Neuron (in vitro differentiated cells): ENCODE measurements around the gene GRM4.
A peak's percentile ranks its signal among the peaks of the same experiment; 100 is the strongest.

Experiments
- H2AFZ ChIP-seq: one replicate; pipeline ENCODE4 v1.6.1; 2013; ENCODE audit warnings: low read depth, mild to moderate bottlenecking, inconsistent platforms, low read length, moderate library complexity
- H3K27me3 ChIP-seq: one replicate; pipeline ENCODE4 v1.6.1; 2013; ENCODE audit warnings: low read length; ENCODE audit not compliant: insufficient read depth
- H3K36me3 ChIP-seq: one replicate; pipeline ENCODE4 v1.6.1; 2013; ENCODE audit warnings: low read length; ENCODE audit not compliant: insufficient read depth
- H3K4me1 ChIP-seq: one replicate; pipeline ENCODE4 v1.6.1; 2013; ENCODE audit warnings: low read length; ENCODE audit not compliant: insufficient read depth
- H3K4me3 ChIP-seq: 2 replicates; pipeline ENCODE4 v1.5.1; 2013; ENCODE audit warnings: mild to moderate bottlenecking, low read length, moderate library complexity
- H3K9me3 ChIP-seq: one replicate; pipeline ENCODE4 v1.6.1; 2013; ENCODE audit warnings: low read length

Gene GRM4

DNA sequence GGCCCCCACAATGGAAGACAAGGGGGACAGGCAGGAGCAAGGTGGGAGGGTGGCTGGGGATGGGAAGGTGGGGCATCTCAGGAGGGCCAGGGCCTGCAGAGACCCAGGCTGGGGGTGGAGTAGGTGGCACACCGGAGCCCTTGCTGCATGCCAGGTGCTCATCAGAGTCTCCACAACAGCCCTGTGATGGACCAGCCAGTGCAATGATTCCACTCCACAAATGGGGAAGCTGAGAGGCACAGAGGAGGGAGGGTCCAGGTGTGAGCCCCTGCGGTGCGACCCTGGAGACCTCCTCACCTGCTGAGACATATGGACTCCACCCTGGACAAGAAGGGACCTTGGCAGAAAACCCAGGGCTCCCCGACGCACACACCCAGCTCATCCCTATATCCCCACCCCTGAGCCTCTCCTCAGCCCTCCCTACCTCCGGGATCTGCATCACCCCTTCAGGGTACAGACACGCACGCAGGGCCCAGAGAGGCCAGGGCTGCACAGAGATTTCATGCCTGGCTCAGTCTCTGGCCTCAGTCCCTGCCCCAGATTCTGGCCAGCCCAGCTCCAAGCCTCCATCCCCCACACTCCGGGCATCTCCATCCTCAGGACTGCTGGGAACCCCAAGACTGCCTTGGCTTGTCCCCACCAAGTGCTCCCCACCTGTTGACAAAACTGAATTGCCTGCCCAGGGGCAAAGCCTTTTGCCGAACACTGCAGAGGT, 7.1 kb upstream of the GRM4 start:
- Histone ChIP-seq H3K4me3 (no peak overlapping the region), H2AFZ (no peak overlapping the region), H3K36me3 (no peaks in the 10 kb centered on the region), H3K27me3 (peaks cover 65% of the 10 kb centered on the region), H3K9me3 (no peaks in the 10 kb centered on the region), H3K4me1 (peaks cover 7% of the 10 kb centered on the region)

DNA sequence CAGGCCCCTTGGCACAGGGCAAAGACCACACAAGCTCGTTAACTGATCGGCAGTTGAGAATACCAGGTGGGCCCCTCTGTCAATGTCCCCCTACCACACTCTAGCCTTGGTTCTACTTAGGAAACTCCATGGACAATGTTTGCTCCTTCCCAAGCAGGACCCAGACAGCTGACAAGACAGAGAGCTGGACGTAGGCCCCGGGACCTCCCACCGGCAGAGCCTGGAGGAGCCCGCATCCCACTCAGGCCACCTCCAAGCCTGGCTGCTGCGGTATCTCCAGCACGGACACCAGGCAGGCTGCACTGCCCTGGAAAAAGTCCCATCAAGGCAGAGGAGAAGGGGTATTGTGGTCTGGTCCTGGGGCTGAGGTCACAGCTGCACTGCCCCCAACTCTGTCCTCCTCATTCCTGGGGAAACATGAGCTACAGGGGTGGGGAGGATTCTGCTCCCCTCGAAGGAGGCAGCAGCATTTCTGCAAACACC, 6.2 kb upstream of the GRM4 start:
- Histone ChIP-seq H3K4me1 (peaks cover 7% of the 10 kb centered on the region), H2AFZ (no peak overlapping the region), H3K4me3 (no peak overlapping the region), H3K36me3 (no peaks in the 10 kb centered on the region), H3K27me3 (peaks cover 69% of the 10 kb centered on the region), H3K9me3 (no peaks in the 10 kb centered on the region)

GRCh38 chr6:34151321-34152041, 5.6 kb upstream of the GRM4 start:
- Histone ChIP-seq H2AFZ (no peak overlapping the region), H3K9me3 (no peaks in the 10 kb centered on the region), H3K4me1 (peaks cover 7% of the 10 kb centered on the region), H3K4me3 (no peak overlapping the region), H3K27me3 (peaks cover 74% of the 10 kb centered on the region), H3K36me3 (no peaks in the 10 kb centered on the region)

DNA sequence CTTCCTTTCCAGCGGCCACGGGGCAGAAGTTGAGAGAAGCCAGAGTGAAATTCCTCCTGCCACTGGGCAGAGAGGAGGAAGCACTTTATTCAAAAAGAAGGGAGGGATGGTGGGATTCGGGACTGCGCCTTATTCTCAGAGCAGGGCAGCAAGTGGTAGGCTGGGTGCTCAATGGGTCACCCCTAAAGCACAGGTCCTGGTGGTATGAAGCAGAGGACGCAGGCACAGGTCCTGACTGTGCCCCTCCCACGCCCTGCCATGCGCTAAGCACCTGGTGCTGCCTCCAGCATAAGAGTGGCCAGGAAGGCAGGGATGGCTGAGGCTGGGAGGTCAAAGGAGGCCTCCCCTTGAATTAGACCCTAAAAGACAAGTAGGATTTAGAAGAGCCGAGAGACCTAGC, 4.9 kb upstream of the GRM4 start:
- Histone ChIP-seq H3K4me3 (no peak overlapping the region), H3K36me3 (no peaks in the 10 kb centered on the region), H3K4me1 (peaks cover 7% of the 10 kb centered on the region), H3K9me3 (no peaks in the 10 kb centered on the region), H3K27me3 (peaks cover 78% of the 10 kb centered on the region), H2AFZ (no peak overlapping the region)

DNA sequence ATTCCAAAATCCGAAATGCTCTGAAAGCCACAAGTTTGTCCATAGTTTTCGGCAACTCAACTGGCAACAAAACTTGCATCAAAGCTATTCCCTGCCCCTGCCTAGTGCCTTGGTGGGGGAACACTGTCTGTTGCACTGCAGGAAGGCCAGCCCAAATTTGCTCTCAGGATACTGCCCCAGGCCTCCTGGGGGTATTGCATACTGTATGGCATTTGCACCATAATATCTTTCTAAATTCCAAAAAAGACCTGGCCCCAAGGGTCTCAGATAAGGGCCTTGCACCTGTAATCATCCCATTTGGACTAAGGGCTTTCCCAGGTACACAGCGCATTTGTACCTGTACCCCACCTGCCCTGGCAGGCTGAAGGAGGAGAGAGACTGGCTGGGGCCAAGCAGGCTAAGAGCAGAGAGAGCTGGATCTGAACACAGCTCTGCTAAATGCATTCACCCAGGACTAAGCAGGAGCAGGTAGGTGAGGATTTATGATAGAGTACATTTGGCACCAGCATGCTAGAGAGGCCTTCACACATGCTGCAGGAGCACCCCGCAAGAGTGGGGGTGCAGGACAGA, 4.0 kb upstream of the GRM4 start:
- Histone ChIP-seq H3K9me3 (no peaks in the 10 kb centered on the region), H2AFZ (no peak overlapping the region), H3K36me3 (no peaks in the 10 kb centered on the region), H3K27me3 (peaks cover 86% of the 10 kb centered on the region), H3K4me3 (no peak overlapping the region), H3K4me1 (peaks cover 7% of the 10 kb centered on the region)

GRCh38 chr6:34149452-34149810, 3.5 kb upstream of the GRM4 start:
- no peak overlapping the region for H2AFZ ChIP-seq
- peaks cover 90% of the 10 kb centered on the region for H3K27me3 ChIP-seq
- no peaks in the 10 kb centered on the region for H3K9me3 ChIP-seq
- no peaks in the 10 kb centered on the region for H3K36me3 ChIP-seq
- H3K4me3 ChIP-seq: no peak overlapping the region
- peaks cover 10% of the 10 kb centered on the region for H3K4me1 ChIP-seq

DNA sequence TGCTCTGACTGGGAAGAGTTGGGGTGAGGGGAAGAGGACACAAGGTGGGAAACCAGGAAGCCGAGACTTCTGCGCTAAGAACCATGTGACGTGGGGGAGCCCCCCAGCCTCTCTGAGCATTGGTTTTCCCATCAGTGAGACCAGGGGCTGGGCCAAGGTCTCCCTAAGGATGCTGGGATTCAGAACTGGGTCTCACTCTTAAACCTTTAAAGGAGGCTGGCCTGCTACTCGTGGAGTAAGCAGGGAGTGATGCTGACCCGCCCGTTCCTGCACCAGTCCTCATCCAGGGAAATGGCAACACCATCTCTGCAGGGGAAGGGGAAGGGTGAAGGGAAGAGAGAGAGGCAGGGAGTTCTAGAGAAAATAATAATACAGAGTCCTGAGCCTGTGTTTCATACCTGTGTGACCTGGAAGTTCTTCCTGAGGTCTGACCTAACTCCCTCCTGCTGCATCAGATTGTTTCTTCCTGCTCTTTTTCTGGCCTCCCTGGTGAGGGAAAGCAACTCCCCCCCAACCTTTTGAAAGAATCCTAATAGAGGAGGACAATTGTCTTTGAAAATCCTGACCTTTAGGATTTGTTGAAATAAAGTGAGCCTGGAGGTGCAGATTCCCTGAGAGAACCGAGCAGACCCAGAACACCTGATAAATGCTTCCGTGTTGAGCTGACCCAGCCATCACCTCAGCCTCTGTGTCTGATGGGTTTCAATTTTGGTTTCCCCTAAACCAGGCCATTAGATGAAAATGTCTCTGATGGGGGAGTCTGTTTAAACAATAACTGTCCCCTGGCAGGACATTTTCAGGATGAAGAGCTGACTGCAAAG, 3.0 kb upstream of the GRM4 start:
- H3K27me3 ChIP-seq: peaks cover 90% of the 10 kb centered on the region

GRCh38 chr6:34147906-34148630, 2.2 kb upstream of the GRM4 start:
- Histone ChIP-seq H3K4me3 (no peak overlapping the region), H3K4me1 (peaks cover 20% of the 10 kb centered on the region), H2AFZ (no peak overlapping the region), H3K9me3 (no peaks in the 10 kb centered on the region), H3K36me3 (no peaks in the 10 kb centered on the region), H3K27me3 (peaks cover 94% of the 10 kb centered on the region)

More for the DNA sequence above, 3.0 kb upstream of the GRM4 start:
- Histone ChIP-seq H3K4me1 (peaks cover 14% of the 10 kb centered on the region), H2AFZ (no peak overlapping the region), H3K36me3 (no peaks in the 10 kb centered on the region), H3K9me3 (no peaks in the 10 kb centered on the region), H3K4me3 (no peak overlapping the region)

GRCh38 chr6:34146801-34147592, 1.1 kb upstream of the GRM4 start:
- H3K4me1 ChIP-seq: peaks cover 20% of the 10 kb centered on the region
- H3K27me3 ChIP-seq: peaks cover 95% of the 10 kb centered on the region
- no peak overlapping the region for H2AFZ ChIP-seq
- H3K9me3 ChIP-seq: no peaks in the 10 kb centered on the region
- H3K36me3 ChIP-seq: no peaks in the 10 kb centered on the region
- H3K4me3 ChIP-seq: no peak overlapping the region

- Histone ChIP-seq H3K36me3 (no peaks in the 10 kb centered on the region), H2AFZ (peak overlapping the region; percentile 59), H3K9me3 (no peaks in the 10 kb centered on the region), H3K27me3 (peaks cover 92% of the 10 kb centered on the region), H3K4me3 (peak overlapping the region; percentile 25), H3K4me1 (peaks cover 13% of the 10 kb centered on the region)
Measured at GRCh38 chr6:34145161-34146020, 496 bp downstream of the GRM4 start.

DNA sequence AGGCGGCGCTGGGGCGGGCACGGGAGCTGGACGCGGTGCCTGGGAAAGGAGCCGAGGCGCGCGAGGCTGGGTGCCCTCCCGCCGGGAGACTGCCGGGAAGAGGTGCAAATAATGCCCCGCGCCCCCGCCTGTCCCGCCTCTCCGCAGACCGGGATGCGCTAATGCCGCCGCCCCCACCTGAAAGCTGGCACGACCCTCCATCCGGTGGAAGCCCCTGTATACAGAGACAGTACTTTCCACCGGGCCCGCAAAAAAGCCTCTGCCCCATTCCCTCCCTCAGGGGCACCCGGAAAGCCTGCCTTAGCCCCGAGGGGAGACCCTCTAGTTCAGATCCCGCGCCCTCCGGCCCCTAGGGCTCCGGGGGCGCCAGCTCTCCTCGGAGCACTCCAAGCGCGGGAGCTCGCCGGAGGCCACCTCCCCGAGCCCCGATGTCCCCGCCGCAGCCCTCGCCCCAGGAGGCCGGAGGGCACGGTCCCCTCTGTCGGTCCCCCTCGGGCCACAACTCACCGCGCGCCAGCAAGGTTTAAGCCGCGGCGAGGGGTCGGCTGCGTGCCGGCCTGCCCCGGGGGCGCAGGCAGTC, 1.2 kb downstream of the GRM4 start:
- Histone ChIP-seq H3K36me3 (no peaks in the 10 kb centered on the region), H3K4me3 (peak overlapping the region; percentile 25), H3K9me3 (no peaks in the 10 kb centered on the region), H3K4me1 (peaks cover 13% of the 10 kb centered on the region), H3K27me3 (peaks cover 92% of the 10 kb centered on the region), H2AFZ (peak overlapping the region; percentile 59)
